HepG2 (cell line): ENCODE measurements around the gene NFE2. TPM values are rescaled to one million over a fixed set of nuclear protein-coding genes. Genes with fewer than 3 reads are reported as not detected.

ENCODE experiments used
- BRD4 ChIP-seq: sonication (generic); formaldehyde crosslinking; IDR thresholded peaks from 2 replicates; pipeline ENCODE4 v1.4.0; 2020; ENCODE audit warnings: missing genetic modification reagents
- ETV5 ChIP-seq: IDR thresholded peaks from 2 replicates; pipeline ENCODE4 v1.6.1; 2018; ENCODE audit warnings: missing biosample characterization, missing genetic modification reagents, inconsistent platforms, borderline replicate concordance
- GMEB1 ChIP-seq: sonication (generic); formaldehyde crosslinking; IDR thresholded peaks from 2 replicates; pipeline ENCODE4 v1.5.1; 2020; ENCODE audit warnings: missing genetic modification reagents, mild to moderate bottlenecking, borderline replicate concordance
- MIER2 ChIP-seq: IDR thresholded peaks from 2 replicates; pipeline ENCODE4 v1.6.1; 2016; ENCODE audit warnings: missing biosample characterization, missing genetic modification reagents
- PAWR ChIP-seq: sonication (generic); formaldehyde crosslinking; IDR thresholded peaks from 2 replicates; pipeline ENCODE4 v1.4.0; 2020; ENCODE audit warnings: missing genetic modification reagents, mild to moderate bottlenecking, borderline replicate concordance
- POLR2A ChIP-seq, 2 experiments: IDR thresholded peaks; 2 replicates each; pipeline ENCODE4 v1.6.1; 2011; ENCODE audit warnings: low read depth in 2 of 2, low read length in 2 of 2, mild to moderate bottlenecking in 1 of 2, moderate library complexity in 1 of 2; ENCODE audit not compliant: insufficient read depth in 1 of 2
- RBM22 ChIP-seq: fragments of 200-400 bp; formaldehyde crosslinking; optimal IDR thresholded peaks from 2 replicates; pipeline ENCODE3; 2017; ENCODE audit warnings: mild to moderate bottlenecking, low read length, moderate library complexity
- SNAI1 ChIP-seq: sonication (generic); formaldehyde crosslinking; IDR thresholded peaks from 2 replicates; pipeline ENCODE4 v1.5.0; 2020; ENCODE audit warnings: mild to moderate bottlenecking, missing genetic modification reagents, borderline replicate concordance
- SNAPC4 ChIP-seq: sonication (generic); formaldehyde crosslinking; IDR thresholded peaks from 2 replicates; pipeline ENCODE4 v1.4.0; 2020; ENCODE audit warnings: mild to moderate bottlenecking, missing genetic modification reagents
- TMF1 ChIP-seq: sonication (generic); formaldehyde crosslinking; IDR thresholded peaks from 2 replicates; pipeline ENCODE4 v1.8.1; 2022; ENCODE audit warnings: low read depth, missing genetic modification reagents
- ZBTB49 ChIP-seq: sonication (generic); formaldehyde crosslinking; IDR thresholded peaks from 2 replicates; pipeline ENCODE4 v1.4.0; 2020; ENCODE audit warnings: missing genetic modification reagents, borderline replicate concordance
- ZNF160 ChIP-seq: sonication (generic); formaldehyde crosslinking; IDR thresholded peaks from 2 replicates; pipeline ENCODE4 v1.8.0; 2022; ENCODE audit warnings: mild to moderate bottlenecking, inconsistent platforms, missing genetic modification reagents
- ZNF33A ChIP-seq: sonication (generic); formaldehyde crosslinking; IDR thresholded peaks from 2 replicates; pipeline ENCODE4 v1.5.1; 2020; ENCODE audit warnings: missing genetic modification reagents, mild to moderate bottlenecking, moderate library complexity, borderline replicate concordance
- ZNF362 ChIP-seq: sonication (generic); formaldehyde crosslinking; IDR thresholded peaks from 2 replicates; pipeline ENCODE4 v1.4.0; 2020; ENCODE audit warnings: missing genetic modification reagents, mild to moderate bottlenecking, borderline replicate concordance
- ZNF484 ChIP-seq: sonication (generic); formaldehyde crosslinking; IDR thresholded peaks from 2 replicates; pipeline ENCODE4 v1.5.1; 2020; ENCODE audit warnings: mild to moderate bottlenecking, low read depth, missing genetic modification reagents, borderline replicate concordance
- ZNF746 ChIP-seq: sonication (generic); formaldehyde crosslinking; IDR thresholded peaks from 2 replicates; pipeline ENCODE4 v1.8.0; 2022; ENCODE audit warnings: mild to moderate bottlenecking, missing genetic modification reagents
- polyA plus RNA-seq, 8 experiments: library from polyadenylated mRNA; depleted of rRNA in 3 of 8; stranded (reverse) in 7 of 8; unstranded in 1 of 8; fragments of >200 nt; fragmentation: Illumina TruSeq in 4 of 8; extraction: Trizol in 4 of 8; gene quantifications; 2 replicates each; pipeline versions ENCODE4 v1.2.1 to v1.2.3, GENCODE V29; 2011 to 2016; ENCODE audit warnings: low read depth in 4 of 8, missing spikeins in 1 of 8, mixed read lengths in 1 of 8; ENCODE audit not compliant: insufficient read depth in 1 of 8
- total RNA-seq, 5 experiments: library from RNA; depleted of rRNA; stranded (reverse); fragments of >200 nt; fragmentation: Illumina TruSeq; extraction: Trizol; gene quantifications; 2 replicates each; pipeline ENCODE4 v1.2.3, GENCODE V29; 2016; ENCODE audit warnings: low read depth in 1 of 5

NFE2 gene
- total and polyA plus RNA-seq, 2 of the 13 experiments (the other 11 are each of a cell fraction or from before 2014, with no cell fraction given): 4.5 to 7.8 TPM

- peak; percentile 7; the same call in 1 of the 2 replicates for TF ChIP-seq ZNF362 (CRISPR knock-in tag)
- TF ChIP-seq BRD4 (CRISPR knock-in tag): no peak
- peak; percentile 58; the same call in 1 of the 2 replicates for TF ChIP-seq ZNF746 (CRISPR knock-in tag)
- TF ChIP-seq ZNF33A (CRISPR knock-in tag): no peak
- no peak; the same call in 1 of the 2 replicates for TF ChIP-seq SNAPC4 (CRISPR knock-in tag)
- peak; percentile 84 for TF ChIP-seq RBM22
- TF ChIP-seq GMEB1 (CRISPR knock-in tag): peak; percentile 25; the same call in 1 of the 2 replicates
- TF ChIP-seq TMF1: peak; percentile 25
- TF ChIP-seq SNAI1 (CRISPR knock-in tag): peak; percentile 93; the same call in 1 of the 2 replicates
- TF ChIP-seq ETV5: no peak; the same call in none of the 2 replicates
- TF ChIP-seq ZNF160 (CRISPR knock-in tag): peak; percentile 47; the same call in 1 of the 2 replicates
- no peak for TF ChIP-seq PAWR (CRISPR knock-in tag)
- peak; percentile 90 to 98 for TF ChIP-seq POLR2A (IDR thresholded peaks at IDR 0.05; ENCODE audit: insufficient read depth in 1 of 2, low read depth in 2 of 2, low read length in 2 of 2)
- TF ChIP-seq MIER2 (CRISPR knock-in tag): no peak
- no peak for TF ChIP-seq ZNF484 (CRISPR knock-in tag)
- TF ChIP-seq ZBTB49 (CRISPR knock-in tag): no peak
Observed at GRCh38 chr12:54279632-54280467, 21.0 kb downstream of the NFE2 start, which contains the start of gene CBX5 (continued).
